ENCODE data around the gene MAT2A. TPM values are rescaled to one million over a fixed set of nuclear protein-coding genes. Genes with fewer than 3 reads are reported as not detected.

The MAT2A gene
- polyA plus RNA-seq (2011; rRNA removed): 362 and 409 TPM in 2 replicates
- 184 and 266 TPM in 2 replicates for polyA minus RNA-seq (2011; rRNA and poly(A)+ RNA removed)

DNA sequence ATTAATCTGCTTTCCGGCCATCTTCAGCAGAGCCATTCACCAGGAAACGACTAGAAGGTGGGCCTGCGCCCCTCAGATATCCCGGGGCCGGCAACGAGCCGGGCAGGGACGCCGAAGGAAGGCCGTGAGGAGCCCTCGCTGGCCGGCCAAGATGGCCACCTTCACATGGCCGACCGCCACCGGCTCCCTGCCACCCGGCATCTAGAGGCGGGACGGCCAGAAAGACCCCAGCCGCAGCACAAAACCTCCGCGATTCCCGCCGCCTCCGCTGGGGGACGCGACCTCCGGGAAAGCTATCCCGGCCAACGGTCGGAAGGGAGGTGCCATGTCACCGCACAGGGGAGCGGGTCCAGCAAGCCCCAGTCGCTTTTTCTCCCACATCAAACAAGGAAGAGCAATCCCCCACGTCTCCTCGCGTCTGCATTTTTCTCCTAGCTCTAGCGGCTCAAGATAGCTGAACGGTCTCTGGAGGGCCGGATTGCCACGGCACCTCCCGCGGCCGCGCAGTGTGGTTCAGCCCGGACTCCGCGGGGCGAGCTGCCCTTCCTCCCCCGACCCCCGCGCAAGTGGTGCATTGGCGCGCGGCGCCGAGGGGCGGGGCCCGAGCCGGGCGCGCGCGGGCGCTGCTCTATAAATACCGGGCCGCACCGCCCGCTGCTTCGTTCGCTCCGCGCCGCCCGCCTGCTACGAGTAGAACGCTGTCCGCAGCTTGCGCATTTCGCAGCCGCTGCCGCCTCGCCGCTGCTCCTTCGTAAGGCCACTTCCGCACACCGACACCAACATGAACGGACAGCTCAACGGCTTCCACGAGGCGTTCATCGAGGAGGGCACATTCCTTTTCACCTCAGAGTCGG is at the start of gene MAT2A:
Gene MAT2A (plus strand): TSS at position 662 of the 854 bp plus-strand sequence. CDS start 120 bp downstream, at position 782.
- peak within 1 kb of the TSS; percentile 99 for H3K27ac ChIP-seq (ENCODE audit: low read depth, low read length)
- H3K4me3 ChIP-seq (ENCODE audit: low read depth, low read length): peak within 1 kb of the TSS; percentile 100
- no peaks in the 10 kb centered on the region for H3K27me3 ChIP-seq (ENCODE audit: control insufficient read depth, insufficient read depth, low read length)
- DNase-seq (ENCODE audit: low read depth, low spot score): peak; percentile 80
- TF ChIP-seq, protein P1, sequence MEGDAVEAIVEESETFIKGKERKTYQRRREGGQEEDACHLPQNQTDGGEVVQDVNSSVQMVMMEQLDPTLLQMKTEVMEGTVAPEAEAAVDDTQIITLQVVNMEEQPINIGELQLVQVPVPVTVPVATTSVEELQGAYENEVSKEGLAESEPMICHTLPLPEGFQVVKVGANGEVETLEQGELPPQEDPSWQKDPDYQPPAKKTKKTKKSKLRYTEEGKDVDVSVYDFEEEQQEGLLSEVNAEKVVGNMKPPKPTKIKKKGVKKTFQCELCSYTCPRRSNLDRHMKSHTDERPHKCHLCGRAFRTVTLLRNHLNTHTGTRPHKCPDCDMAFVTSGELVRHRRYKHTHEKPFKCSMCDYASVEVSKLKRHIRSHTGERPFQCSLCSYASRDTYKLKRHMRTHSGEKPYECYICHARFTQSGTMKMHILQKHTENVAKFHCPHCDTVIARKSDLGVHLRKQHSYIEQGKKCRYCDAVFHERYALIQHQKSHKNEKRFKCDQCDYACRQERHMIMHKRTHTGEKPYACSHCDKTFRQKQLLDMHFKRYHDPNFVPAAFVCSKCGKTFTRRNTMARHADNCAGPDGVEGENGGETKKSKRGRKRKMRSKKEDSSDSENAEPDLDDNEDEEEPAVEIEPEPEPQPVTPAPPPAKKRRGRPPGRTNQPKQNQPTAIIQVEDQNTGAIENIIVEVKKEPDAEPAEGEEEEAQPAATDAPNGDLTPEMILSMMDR (IDR thresholded peaks at IDR 0.05; ENCODE audit: low read depth, low read length): peak; percentile 80
- ChIA-PET CTCF (interaction anchor here (0.6 to 7.2 kb wide), 19 partner anchors 10 to 1041 kb away, joined by 3 to 53 read pairs (median 4); partner anchors contain the start of gene SH2D6), POLR2A (interaction anchor here (0.6 to 5.0 kb wide), 57 partner anchors 11 to 472 kb away, joined by 3 to 172 read pairs (median 6); partner anchors contain the start of genes C2orf68, ELMOD3, GGCX and RETSAT)
- no peaks in the 10 kb centered on the region; the same call in 1 of the 2 replicates for H3K9me3 ChIP-seq (ENCODE audit: control insufficient read depth, insufficient read depth, low read length)

DNA sequence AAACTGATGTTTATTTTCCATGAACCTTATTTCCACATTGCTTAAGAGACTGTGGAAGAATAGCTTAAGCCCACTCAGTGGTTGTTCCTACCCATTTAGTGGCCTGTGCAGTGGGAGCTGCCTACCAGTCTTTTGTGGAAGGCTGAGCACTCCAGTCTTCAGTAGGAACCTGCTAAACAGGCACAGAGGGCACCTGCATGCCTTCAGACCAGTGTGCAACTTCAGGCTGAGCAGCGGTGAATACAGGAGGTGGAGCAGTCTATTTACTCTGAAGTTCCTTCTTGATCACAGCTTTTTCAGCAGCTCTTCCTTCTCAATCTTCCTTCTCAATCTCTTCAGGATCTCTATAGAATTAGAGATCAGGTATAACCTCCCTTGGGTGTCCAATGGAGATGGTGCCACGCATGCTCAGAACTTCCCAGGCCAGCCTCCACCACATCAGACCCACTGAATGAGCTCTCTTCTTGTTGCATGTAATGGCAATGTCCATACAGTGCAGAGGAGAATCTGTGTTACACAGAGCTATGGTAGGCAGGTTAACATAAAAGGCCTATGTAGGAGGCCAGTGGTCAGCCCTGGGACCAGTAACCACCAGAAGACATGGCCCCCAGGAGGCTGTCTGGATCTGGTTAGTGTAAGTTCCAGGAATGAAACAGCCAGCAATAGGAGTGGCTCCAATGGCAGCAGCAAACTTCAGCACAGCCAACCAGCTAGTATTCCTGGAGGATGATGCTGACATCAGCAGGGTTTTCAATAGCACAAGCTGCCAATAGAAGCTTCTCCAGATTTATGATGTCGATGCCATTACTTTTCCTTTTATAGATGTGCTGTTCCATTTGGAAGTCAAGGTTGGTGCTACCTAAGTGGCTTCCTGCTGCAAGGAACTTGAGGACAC is 47.9 kb upstream of the MAT2A start:
- TF ChIP-seq, protein P1 (IDR thresholded peaks at IDR 0.05; ENCODE audit: low read depth, low read length): no peak
- ChIA-PET CTCF (no interaction called here), POLR2A (interaction anchor here (0.7 to 1.4 kb wide), 2 partner anchors 16 to 48 kb away, joined by 3 to 7 read pairs; partner anchors contain the start of gene MAT2A)
- H3K27ac ChIP-seq (ENCODE audit: low read depth, low read length): no peak overlapping the region
- DNase-seq (ENCODE audit: low read depth, low spot score): no peak
- no peak overlapping the region for H3K4me3 ChIP-seq (ENCODE audit: low read depth, low read length)
- no peaks in the 10 kb centered on the region; the same call in 1 of the 2 replicates for H3K9me3 ChIP-seq (ENCODE audit: control insufficient read depth, insufficient read depth, low read length)
- no peaks in the 10 kb centered on the region for H3K27me3 ChIP-seq (ENCODE audit: control insufficient read depth, insufficient read depth, low read length)

- TF ChIP-seq, protein P1 (IDR thresholded peaks at IDR 0.05; ENCODE audit: low read depth, low read length): no peak
- ChIA-PET CTCF (no interaction called here), POLR2A (no interaction called here)
- no peaks in the 10 kb centered on the region for H3K9me3 ChIP-seq (ENCODE audit: control insufficient read depth, insufficient read depth, low read length)
- no peak overlapping the region for H3K4me3 ChIP-seq (ENCODE audit: low read depth, low read length)
- no peak for DNase-seq (ENCODE audit: low read depth, low spot score)
- H3K27ac ChIP-seq (ENCODE audit: low read depth, low read length): no peak overlapping the region
- H3K27me3 ChIP-seq (ENCODE audit: control insufficient read depth, insufficient read depth, low read length): no peaks in the 10 kb centered on the region
These were observed 42.5 kb upstream of the MAT2A start for GRCh38 chr2:85496436-85496835.

DNA sequence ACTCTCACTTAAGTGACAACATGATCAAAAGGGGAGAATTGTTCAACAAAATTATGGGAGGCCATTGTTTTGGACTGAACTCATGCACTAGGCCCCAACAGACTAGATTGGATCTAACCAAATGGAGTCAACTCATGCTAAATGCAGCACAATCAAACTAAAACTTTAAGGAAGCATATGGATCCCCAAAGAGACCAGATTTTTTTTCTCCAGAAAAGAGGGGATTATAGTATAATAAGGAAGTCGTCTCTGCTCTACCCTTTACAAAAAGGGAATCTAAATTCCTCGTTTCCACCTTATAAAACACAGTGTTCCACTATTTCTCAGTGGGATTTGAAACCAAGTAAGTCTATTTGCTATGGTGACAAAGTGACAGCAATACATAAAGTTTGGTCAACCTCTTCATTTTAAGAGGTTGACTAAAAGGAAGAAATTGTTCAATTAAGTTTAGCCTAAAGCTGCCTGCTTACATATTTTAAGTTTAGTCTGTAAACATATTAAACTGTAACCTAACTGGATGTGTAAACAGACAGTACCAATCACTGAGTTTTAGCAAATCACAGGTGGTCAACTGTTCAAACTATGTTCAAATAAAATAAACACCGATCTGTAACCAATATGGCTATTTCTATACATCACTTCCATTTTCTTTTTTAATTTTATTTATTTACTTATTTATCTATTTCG is 40.9 kb upstream of the MAT2A start:
- CTCF ChIA-PET: no interaction called here
- TF ChIP-seq, protein P1 (IDR thresholded peaks at IDR 0.05; ENCODE audit: low read depth, low read length): no peak
- H3K9me3 ChIP-seq (ENCODE audit: control insufficient read depth, insufficient read depth, low read length): no peaks in the 10 kb centered on the region
- no peak overlapping the region for H3K27ac ChIP-seq (ENCODE audit: low read depth, low read length)
- DNase-seq (ENCODE audit: low read depth, low spot score): no peak
- POLR2A ChIA-PET: interaction anchor here (2.7 kb wide), 1 partner anchor 41 kb away, joined by 21 read pairs; the partner anchor contains the start of gene MAT2A
- H3K4me3 ChIP-seq (ENCODE audit: low read depth, low read length): no peak overlapping the region
- H3K27me3 ChIP-seq (ENCODE audit: control insufficient read depth, insufficient read depth, low read length): no peaks in the 10 kb centered on the region

Data from AG04450 (cell line).